ENCODE data around the gene CDAN1. TPM values are rescaled to one million over a fixed set of nuclear protein-coding genes. Genes with fewer than 3 reads are reported as not detected.

Gene CDAN1
- total RNA-seq, 1 donor = 15.1 TPM

DNA sequence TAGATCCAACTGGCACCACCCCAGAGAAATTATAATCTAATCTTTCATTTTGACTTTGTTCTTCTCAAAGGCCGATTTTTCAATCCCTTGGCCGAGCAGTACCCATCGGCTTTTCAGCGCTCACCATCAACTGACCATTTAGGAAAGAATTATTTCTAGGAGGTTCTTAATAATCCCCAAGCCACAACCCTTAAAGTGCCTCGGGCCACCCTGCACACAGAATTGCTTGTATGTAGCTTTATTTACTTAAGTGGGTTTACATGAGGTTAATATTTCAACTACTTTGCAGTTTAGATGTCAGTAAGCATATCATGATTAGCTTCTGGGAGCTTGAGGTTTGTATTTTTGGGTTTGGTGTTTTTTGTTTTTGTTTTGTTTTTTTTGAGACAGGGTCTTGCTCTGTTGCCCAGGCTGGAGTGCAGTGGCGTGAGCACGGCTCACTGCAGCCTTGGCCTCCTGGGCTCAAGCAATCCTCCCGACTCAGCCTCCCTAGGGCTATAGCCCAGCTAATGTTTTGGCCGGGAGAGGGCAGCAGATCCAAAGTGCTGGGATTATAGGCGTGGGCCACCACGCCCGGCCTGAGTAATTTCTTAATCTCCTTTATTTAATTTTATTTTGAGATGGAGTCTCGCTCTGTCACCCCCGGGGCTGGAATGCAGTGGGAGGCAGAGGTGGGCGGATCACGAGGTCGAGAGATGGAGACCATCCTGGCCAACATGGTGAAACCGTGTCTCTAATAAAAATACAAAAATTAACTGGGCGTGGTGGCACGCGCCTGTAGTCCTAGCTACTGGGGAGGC lies 801 bp upstream of the CDAN1 start:
- peak; percentile 10 for DNase-seq (ENCODE audit: low read depth)
- TF ChIP-seq, protein P1, sequence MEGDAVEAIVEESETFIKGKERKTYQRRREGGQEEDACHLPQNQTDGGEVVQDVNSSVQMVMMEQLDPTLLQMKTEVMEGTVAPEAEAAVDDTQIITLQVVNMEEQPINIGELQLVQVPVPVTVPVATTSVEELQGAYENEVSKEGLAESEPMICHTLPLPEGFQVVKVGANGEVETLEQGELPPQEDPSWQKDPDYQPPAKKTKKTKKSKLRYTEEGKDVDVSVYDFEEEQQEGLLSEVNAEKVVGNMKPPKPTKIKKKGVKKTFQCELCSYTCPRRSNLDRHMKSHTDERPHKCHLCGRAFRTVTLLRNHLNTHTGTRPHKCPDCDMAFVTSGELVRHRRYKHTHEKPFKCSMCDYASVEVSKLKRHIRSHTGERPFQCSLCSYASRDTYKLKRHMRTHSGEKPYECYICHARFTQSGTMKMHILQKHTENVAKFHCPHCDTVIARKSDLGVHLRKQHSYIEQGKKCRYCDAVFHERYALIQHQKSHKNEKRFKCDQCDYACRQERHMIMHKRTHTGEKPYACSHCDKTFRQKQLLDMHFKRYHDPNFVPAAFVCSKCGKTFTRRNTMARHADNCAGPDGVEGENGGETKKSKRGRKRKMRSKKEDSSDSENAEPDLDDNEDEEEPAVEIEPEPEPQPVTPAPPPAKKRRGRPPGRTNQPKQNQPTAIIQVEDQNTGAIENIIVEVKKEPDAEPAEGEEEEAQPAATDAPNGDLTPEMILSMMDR (IDR thresholded peaks at IDR 0.05; ENCODE audit: insufficient read depth, low read depth, low read length) = peak; percentile 23

DNA sequence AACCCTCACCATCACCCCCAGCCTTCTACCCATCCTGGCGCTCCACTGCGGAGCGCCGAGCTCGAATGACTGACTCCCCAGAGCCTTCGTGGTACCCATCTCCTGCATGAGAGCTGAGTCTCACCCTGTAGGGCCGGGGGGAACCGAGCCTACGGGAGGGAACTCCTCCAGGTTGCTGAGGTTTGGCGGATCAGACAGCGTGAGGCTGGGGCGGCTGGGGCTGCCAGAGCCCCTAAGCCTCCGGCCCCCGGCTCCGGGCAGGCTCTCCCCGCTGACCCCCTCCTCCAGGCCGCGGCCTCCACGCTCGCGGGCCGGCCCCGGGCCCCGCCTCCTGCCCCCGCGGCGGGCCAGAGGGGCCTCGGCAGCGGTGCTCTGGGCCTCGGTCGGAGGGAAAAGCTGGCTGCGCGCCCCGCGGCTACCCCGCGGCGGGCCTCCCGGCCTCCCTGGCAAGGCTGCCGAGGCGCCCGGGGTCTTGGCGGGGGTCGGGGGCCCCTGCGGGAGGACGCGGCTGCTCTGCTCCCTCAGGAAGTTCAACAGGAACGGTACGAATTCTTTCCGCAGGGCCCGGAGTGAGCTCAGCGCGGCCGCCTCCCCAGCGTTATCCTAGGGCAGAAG lies 643 bp downstream of the CDAN1 start:
- TF ChIP-seq, protein P1 (IDR thresholded peaks at IDR 0.05; ENCODE audit: insufficient read depth, low read depth, low read length) = no peak
- DNase-seq (ENCODE audit: low read depth) = peak; percentile 14
- peak overlapping the region; percentile 85 for H3K4me3 ChIP-seq (ENCODE audit: low read depth, low read length)

More for the DNA sequence above, 801 bp upstream of the CDAN1 start:
- peak overlapping the region; percentile 59 for H3K4me3 ChIP-seq (ENCODE audit: low read depth, low read length)

DNA sequence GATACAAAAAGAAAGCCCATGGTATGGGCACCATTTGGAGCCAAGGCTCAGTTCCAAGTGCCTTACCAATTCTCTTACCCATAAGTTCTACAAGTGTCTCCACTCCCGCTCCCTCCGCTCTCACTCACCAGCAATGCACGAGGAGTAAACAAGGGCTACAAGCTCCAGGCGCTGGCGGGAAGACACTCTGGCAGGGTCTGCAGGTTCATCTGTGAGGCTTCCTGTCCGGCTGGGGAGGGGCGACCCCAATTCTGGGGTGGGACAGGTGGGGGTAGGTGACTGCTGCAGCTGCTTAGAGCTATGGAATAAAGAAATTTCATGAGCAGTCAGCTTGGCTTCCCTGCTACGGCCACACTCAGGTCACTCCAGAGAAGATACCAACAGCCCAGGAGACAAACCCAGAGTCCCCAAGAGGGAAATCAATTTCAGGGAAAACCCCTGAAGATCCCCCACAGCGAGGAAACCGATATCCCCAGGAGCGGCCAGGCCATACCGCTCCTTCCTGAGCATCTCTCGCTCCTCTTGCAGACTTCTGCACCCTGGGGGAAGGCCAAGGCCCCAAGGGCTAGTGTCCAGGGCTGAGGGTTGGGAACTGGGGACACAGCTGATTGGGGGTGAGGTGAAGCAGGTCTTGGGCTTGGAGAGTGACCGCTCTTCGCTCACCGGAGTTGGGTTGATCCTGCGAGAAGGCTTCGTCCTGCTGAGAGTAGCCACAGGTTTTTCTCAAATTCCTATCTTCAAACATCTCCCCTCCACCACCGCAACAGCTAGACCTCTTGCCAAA lies 1.4 kb downstream of the CDAN1 start:
- TF ChIP-seq, protein P1 (IDR thresholded peaks at IDR 0.05; ENCODE audit: insufficient read depth, low read depth, low read length) = no peak
- DNase-seq (ENCODE audit: low read depth) = no peak
- H3K4me3 ChIP-seq (ENCODE audit: low read depth, low read length) = peak overlapping the region; percentile 85

DNA sequence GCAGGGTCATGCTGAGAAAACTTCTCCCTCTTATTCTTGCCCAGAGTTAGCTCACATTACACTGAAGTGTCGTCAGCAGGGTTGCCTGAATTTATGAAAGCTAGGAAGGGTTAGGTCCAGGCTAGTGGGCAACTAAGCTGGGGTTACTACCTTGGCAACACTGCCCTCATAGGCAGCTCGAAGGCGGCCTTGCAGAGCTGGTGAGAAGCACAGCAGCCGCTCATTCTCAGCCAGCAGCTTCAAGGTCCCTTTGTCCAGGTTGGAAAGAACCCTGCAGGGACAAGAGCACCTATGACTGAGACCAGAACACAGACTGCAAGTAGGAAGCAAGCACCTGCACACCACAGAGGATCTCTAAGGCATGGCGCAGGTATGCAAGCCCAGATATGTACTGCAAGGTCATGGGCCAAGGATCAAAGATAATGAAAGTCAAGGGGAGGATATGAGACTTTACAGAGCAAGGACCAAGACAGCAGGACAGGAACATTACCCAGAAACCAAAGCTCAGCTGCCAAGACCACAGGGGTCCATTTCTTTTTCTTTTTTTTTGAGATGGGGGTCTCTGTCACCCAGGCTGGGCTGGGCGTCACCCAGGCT lies 2.8 kb downstream of the CDAN1 start:
- H3K4me3 ChIP-seq (ENCODE audit: low read depth, low read length) = no peak overlapping the region
- DNase-seq (ENCODE audit: low read depth) = no peak
- TF ChIP-seq, protein P1 (IDR thresholded peaks at IDR 0.05; ENCODE audit: insufficient read depth, low read depth, low read length) = no peak

GRCh38 chr15:42733027-42733426 lies 3.9 kb downstream of the CDAN1 start:
- no peak overlapping the region for H3K4me3 ChIP-seq (ENCODE audit: low read depth, low read length)
- TF ChIP-seq, protein P1 (IDR thresholded peaks at IDR 0.05; ENCODE audit: insufficient read depth, low read depth, low read length) = no peak
- DNase-seq (ENCODE audit: low read depth) = no peak

- DNase-seq (ENCODE audit: low read depth) = no peak
- H3K4me3 ChIP-seq (ENCODE audit: low read depth, low read length) = no peak overlapping the region
- TF ChIP-seq, protein P1 (IDR thresholded peaks at IDR 0.05; ENCODE audit: insufficient read depth, low read depth, low read length) = no peak
These were observed 4.7 kb downstream of the CDAN1 start for GRCh38 chr15:42732095-42732827.

Data from fibroblast of villous mesenchyme (primary cell).